Endothelial cell of umbilical vein (primary cell): ENCODE data around the gene ASS1. TPM values are rescaled to one million over a fixed set of nuclear protein-coding genes. Genes with fewer than 3 reads are reported as not detected.

Experiments used
- BruUV-seq: library from RNA; stranded (reverse); fragments of 400-500 nt; replicated peaks from 2 replicates; lab custom pipeline; 2021; lab: Mats Ljungman, UMichigan
- CTCF ChIA-PET: fragments of 300-600, 350-600 bp; sonication (Branson Sonifier 250); formaldehyde crosslinking; loops from one replicate; lab custom pipeline; 2021; ENCODE audit warnings: antibody characterized with exemption, inconsistent platforms; lab: Charles Lee
- POLR2A ChIA-PET: fragments of 300-600, 350-600 bp; sonication (Branson Sonifier 250); formaldehyde crosslinking; loops from one replicate; lab custom pipeline; 2021; ENCODE audit warnings: antibody characterized with exemption, inconsistent platforms; lab: Charles Lee
- DNase-seq: peaks from one replicate; pipeline ENCODE4 v3.0.0-alpha.2; 2011; ENCODE audit warnings: low read depth, low spot score
- FAIRE-seq: peaks from 2 replicates; lab custom pipeline; 2011; peaks lifted over from hg19 to GRCh38; lab: Jason Lieb, UNC
- H2AFZ ChIP-seq: 2 replicates; pipeline ENCODE4 v1.6.0; 2012; ENCODE audit warnings: low read depth, low read length, control low read depth, inconsistent platforms
- H3K27ac ChIP-seq: 2 replicates; pipeline ENCODE4 v1.5.1; 2011; ENCODE audit warnings: low read depth, mild to moderate bottlenecking, control low read depth, low read length, moderate library complexity; ENCODE audit not compliant: insufficient read depth
- H3K27me3 ChIP-seq, 2 experiments: 2 replicates each; pipeline versions ENCODE4 v1.6.0 to v1.6.1; 2011; ENCODE audit warnings: low read length in 2 of 2, mixed read lengths in 1 of 2; ENCODE audit not compliant: control insufficient read depth in 2 of 2, insufficient read depth in 2 of 2
- H3K36me3 ChIP-seq, 2 experiments: 2 replicates in 1 of 2; 3 replicates in 1 of 2; pipeline ENCODE4 v1.5.1; 2011; ENCODE audit warnings: low read length in 2 of 2, mild to moderate bottlenecking in 1 of 2, moderate library complexity in 1 of 2; ENCODE audit not compliant: control insufficient read depth in 2 of 2, insufficient read depth in 2 of 2; ENCODE audit errors: extremely low read depth in 1 of 2
- H3K4me1 ChIP-seq: 3 replicates; pipeline ENCODE4 v1.5.1; 2011; ENCODE audit warnings: mild to moderate bottlenecking, low read length; ENCODE audit not compliant: control insufficient read depth, insufficient read depth; ENCODE audit errors: extremely low read depth
- H3K4me2 ChIP-seq: 2 replicates; pipeline ENCODE4 v1.6.1; 2011; ENCODE audit warnings: low read length, control low read depth, mixed read lengths; ENCODE audit not compliant: insufficient read depth
- H3K4me3 ChIP-seq, 3 experiments: fragments of 200-600 bp in 1 of 3; sonication (generic), shearing (Covaris generic) in 1 of 3; replicated peaks in 1 of 3; 2 replicates each; pipeline ENCODE4 v1.5.1; 2011 to 2016; ENCODE audit warnings: control low read depth in 3 of 3, low read length in 3 of 3, mild to moderate bottlenecking in 2 of 3, inconsistent platforms in 1 of 3, low read depth in 1 of 3, moderate library complexity in 1 of 3; ENCODE audit not compliant: insufficient read depth in 1 of 3
- H3K79me2 ChIP-seq: 2 replicates; pipeline ENCODE4 v1.6.0; 2012; ENCODE audit warnings: low read length, inconsistent platforms; ENCODE audit not compliant: control insufficient read depth, insufficient read depth
- H3K9ac ChIP-seq: replicated peaks from 2 replicates; pipeline ENCODE3; 2011; ENCODE audit warnings: low read length, control low read depth; ENCODE audit not compliant: insufficient read depth; ENCODE audit errors: extremely low read depth
- H3K9me1 ChIP-seq: replicated peaks from 3 replicates; pipeline ENCODE4 v1.6.0; 2011; ENCODE audit warnings: mild to moderate bottlenecking, low read length; ENCODE audit not compliant: control insufficient read depth, insufficient read depth; ENCODE audit errors: extremely low read depth
- H3K9me3 ChIP-seq: replicated peaks from 2 replicates; pipeline ENCODE4 v1.5.1; 2012; ENCODE audit warnings: low read length, inconsistent platforms; ENCODE audit not compliant: control insufficient read depth, insufficient read depth
- H4K20me1 ChIP-seq: replicated peaks from 2 replicates; pipeline ENCODE3; 2011; ENCODE audit warnings: mild to moderate bottlenecking, low read length; ENCODE audit not compliant: control insufficient read depth, insufficient read depth; ENCODE audit errors: extremely low read depth
- CTCF ChIP-seq, 2 donors: IDR thresholded peaks; 1 replicate in 1 of 2; 2 replicates in 1 of 2; pipeline ENCODE4 v1.5.1; 2011; ENCODE audit warnings: low read length in 2 of 2, mild to moderate bottlenecking in 2 of 2, moderate library complexity in 2 of 2, control low read depth in 1 of 2, inconsistent platforms in 1 of 2, low read depth in 1 of 2; ENCODE audit not compliant: insufficient read depth in 1 of 2; ENCODE audit errors: extremely low read depth in 1 of 2
- FOS ChIP-seq: IDR thresholded peaks from 2 replicates; pipeline ENCODE4 v1.6.1; 2011; ENCODE audit warnings: mild to moderate bottlenecking, low read length, moderate library complexity, borderline replicate concordance; ENCODE audit not compliant: insufficient read depth
- JUN ChIP-seq: IDR thresholded peaks from 2 replicates; pipeline ENCODE4 v1.6.1; 2011; ENCODE audit warnings: borderline replicate concordance, low read depth; ENCODE audit not compliant: insufficient read length, insufficient read depth
- POLR2A ChIP-seq: IDR thresholded peaks from 2 replicates; pipeline ENCODE4 v1.6.1; 2012; ENCODE audit warnings: low read depth, mild to moderate bottlenecking, control low read depth, low read length
- POLR2AphosphoS5 ChIP-seq: IDR thresholded peaks from 2 replicates; pipeline ENCODE4 v1.6.1; 2012; ENCODE audit warnings: low read depth, mild to moderate bottlenecking, control low read depth, low read length, moderate library complexity; ENCODE audit not compliant: insufficient read depth
- dilution Hi-C: fragments of 300-500 bp; cut with MboI; formaldehyde crosslinking; loops from one replicate; pipeline ENCODE4 v1.15.0; 2019; ENCODE audit warnings: low sequenced_read_pairs; ENCODE audit not compliant: extremely low pct_ligation_motif_present
- intact Hi-C: fragments of 100-400 bp; cut with micrococcal nuclease; formaldehyde crosslinking; loops from one replicate; pipeline ENCODE4 v1.10.0; 2022
- polyA plus RNA-seq, 4 experiments: library from polyadenylated mRNA; depleted of rRNA in 3 of 4; stranded (reverse) in 3 of 4; unstranded in 1 of 4; fragments of >200 nt; gene quantifications; 2 replicates each; pipeline versions ENCODE4 v1.2.1 to v1.2.3, GENCODE V29; 2011 to 2012; ENCODE audit warnings: missing spikeins in 1 of 4
- total RNA-seq: library from RNA; stranded (reverse); gene quantifications from 2 replicates; pipeline ENCODE4 v1.2.3, GENCODE V29; 2021

ASS1 gene
- total and polyA plus RNA-seq, 2 donors (not counting 3 experiments of a cell fraction or from before 2014, with no cell fraction given) = 3.6 to 12.4 TPM

DNA sequence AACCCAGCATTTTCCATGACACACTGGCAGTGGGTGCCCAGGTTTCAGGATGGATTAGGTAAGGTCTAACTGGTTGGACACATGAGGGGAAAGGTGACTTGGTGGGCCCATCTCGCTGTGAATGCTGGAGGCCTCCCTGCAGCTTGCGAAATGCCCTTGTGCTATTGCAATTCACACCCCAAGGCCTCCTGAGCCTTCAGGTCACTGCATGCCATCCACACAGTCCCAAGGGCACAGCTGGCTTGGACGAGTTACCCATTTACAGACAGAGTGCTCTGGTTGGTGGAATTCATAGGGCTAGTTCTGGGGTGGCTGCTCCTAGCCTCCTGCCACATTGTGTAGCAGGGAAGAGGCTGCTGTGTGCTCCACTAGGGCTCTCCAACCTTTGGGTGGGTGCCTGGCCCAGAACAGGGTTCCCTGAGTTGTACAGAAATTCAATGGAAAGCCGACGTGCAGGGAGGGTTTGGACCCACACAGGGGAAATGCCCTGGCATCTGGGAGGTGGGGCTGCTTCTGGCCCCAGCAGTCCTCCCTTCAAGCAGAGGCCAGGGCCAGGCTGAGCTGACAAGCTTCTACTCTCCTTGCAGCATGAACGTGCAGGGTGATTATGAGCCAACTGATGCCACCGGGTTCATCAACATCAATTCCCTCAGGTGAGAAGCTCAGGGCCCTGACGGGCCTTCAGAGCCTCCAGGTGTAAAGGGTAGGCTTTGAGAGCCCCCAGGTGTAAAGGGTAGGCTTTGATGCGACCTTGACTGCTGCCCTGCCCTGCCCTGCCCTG, 54.3 kb downstream of the ASS1 start:
- BruUV-seq = no TSS peak
- no peak for DNase-seq
- Histone ChIP-seq H3K27me3 (no peaks in the 10 kb centered on the region), H3K4me2 (no peak overlapping the region), H3K27ac (no peak overlapping the region), H4K20me1 (no peaks in the 10 kb centered on the region), H3K36me3 (no peaks in the 10 kb centered on the region), H3K4me3 (no peak overlapping the region), H3K4me1 (no peaks in the 10 kb centered on the region), H2AFZ (no peak overlapping the region), H3K79me2 (no peaks in the 10 kb centered on the region), H3K9me3 (no peaks in the 10 kb centered on the region), H3K9ac (no peak overlapping the region), H3K9me1 (no peaks in the 10 kb centered on the region)
- dilution Hi-C loops (no loop called here), intact Hi-C loops (no loop called here)
- CTCF ChIA-PET = interaction anchor here (1.2 kb wide), 1 partner anchor 38 kb away, joined by 3 read pairs; no protein-coding TSS in a partner anchor
- POLR2A ChIA-PET = no interaction called here
- no peak for FAIRE-seq
- TF ChIP-seq JUN = no peak
- no peak for TF ChIP-seq FOS

DNA sequence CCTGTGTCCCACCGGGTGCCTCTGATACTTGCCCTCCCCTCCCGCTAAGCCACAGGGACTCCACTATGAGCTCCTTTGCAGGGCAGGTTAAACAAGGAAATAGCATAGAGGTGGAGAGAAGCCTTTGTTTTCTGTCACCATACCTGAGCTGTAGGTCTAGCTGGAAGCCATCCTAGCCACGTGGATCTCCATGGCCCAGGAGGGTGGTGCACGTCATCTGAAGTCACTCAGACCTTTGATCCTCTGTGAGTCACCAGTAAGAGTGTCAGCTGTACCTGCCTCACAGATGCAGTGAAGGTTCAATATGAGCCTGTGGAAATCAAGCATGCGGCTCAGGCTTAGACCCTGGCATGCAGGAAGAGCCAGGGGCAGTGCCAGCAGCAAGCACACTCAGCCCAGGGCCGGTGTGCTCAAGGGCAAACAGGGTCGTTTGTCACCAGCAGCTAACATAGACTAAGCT, 55.1 kb downstream of the ASS1 start:
- Histone ChIP-seq H3K4me3 (no peak overlapping the region), H3K4me1 (no peaks in the 10 kb centered on the region), H3K27me3 (no peaks in the 10 kb centered on the region), H3K4me2 (no peak overlapping the region), H2AFZ (no peak overlapping the region), H3K36me3 (no peaks in the 10 kb centered on the region), H3K79me2 (no peaks in the 10 kb centered on the region), H3K9ac (no peak overlapping the region), H3K9me1 (no peaks in the 10 kb centered on the region), H4K20me1 (no peaks in the 10 kb centered on the region), H3K27ac (no peak overlapping the region), H3K9me3 (no peaks in the 10 kb centered on the region)
- intact Hi-C loops = no loop called here
- BruUV-seq = no TSS peak
- ChIA-PET CTCF (interaction anchor here (1.2 kb wide), 1 partner anchor 39 kb away, joined by 3 read pairs; no protein-coding TSS in a partner anchor), POLR2A (no interaction called here)
- no peak for TF ChIP-seq CTCF (IDR thresholded peaks at IDR 0.05; ENCODE audit: extremely low read depth in 1 of 2, insufficient read depth in 1 of 2, low read depth in 1 of 2, low read length in 2 of 2)
- TF ChIP-seq POLR2A = no peak
- no peak for TF ChIP-seq POLR2AphosphoS5
- dilution Hi-C loops = no loop called here
- DNase-seq (no peak), FAIRE-seq (no peak)
